Hematopoietic multipotent progenitor cell treated with erythropoietin and hydrocortisone succinate and interleukin-3 and kit ligand, for 4 days (in vitro differentiated cells): ENCODE measurements around the gene EGFR.

Experiments
- DNase-seq: peaks from one replicate; pipeline ENCODE4 v3.0.0-alpha.2; 2015

EGFR gene

GRCh38 chr7:55178292-55178862, 159.6 kb downstream of the EGFR start:
- no peak for DNase-seq

GRCh38 chr7:55178863-55179773, 160.3 kb downstream of the EGFR start:
- DNase-seq, result no peak

DNA sequence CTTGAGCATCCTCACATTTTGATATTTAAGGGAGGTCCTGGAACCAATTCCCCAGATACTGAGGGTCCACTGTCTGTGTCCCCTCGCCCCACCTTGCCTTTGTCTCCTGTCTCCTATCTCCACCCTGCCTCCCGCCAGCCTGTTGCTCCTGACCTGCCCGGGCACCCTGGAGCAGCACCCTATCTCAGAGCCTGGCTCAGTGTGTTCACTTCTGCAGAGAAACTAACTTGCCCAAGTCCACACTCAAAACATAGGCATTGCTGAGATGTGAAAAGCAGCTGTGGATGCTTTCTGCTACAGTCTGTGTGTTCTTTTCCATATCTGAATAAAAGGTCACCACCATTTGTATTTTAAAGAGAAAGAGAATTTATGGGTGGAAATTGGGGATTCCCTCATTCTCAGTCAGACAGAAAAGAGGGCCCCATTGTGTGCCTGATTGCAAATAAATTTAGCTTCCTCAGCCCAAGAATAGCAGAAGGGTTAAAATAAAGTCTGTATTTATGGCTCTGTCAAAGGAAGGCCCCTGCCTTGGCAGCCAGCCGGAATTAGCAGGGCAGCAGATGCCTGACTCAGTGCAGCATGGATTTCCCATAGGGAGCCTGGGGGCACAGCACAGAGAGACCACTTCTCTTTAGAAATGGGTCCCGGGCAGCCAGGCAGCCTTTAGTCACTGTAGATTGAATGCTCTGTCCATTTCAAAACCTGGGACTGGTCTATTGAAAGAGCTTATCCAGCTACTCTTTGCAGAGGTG, 161.3 kb downstream of the EGFR start:
- no peak for DNase-seq

DNA sequence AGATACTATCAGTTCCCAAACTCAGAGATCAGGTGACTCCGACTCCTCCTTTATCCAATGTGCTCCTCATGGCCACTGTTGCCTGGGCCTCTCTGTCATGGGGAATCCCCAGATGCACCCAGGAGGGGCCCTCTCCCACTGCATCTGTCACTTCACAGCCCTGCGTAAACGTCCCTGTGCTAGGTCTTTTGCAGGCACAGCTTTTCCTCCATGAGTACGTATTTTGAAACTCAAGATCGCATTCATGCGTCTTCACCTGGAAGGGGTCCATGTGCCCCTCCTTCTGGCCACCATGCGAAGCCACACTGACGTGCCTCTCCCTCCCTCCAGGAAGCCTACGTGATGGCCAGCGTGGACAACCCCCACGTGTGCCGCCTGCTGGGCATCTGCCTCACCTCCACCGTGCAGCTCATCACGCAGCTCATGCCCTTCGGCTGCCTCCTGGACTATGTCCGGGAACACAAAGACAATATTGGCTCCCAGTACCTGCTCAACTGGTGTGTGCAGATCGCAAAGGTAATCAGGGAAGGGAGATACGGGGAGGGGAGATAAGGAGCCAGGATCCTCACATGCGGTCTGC, 162.2 kb downstream of the EGFR start:
- DNase-seq, result no peak

- DNase-seq, result no peak
These were observed 162.9 kb downstream of the EGFR start for GRCh38 chr7:55181762-55182161.

DNA sequence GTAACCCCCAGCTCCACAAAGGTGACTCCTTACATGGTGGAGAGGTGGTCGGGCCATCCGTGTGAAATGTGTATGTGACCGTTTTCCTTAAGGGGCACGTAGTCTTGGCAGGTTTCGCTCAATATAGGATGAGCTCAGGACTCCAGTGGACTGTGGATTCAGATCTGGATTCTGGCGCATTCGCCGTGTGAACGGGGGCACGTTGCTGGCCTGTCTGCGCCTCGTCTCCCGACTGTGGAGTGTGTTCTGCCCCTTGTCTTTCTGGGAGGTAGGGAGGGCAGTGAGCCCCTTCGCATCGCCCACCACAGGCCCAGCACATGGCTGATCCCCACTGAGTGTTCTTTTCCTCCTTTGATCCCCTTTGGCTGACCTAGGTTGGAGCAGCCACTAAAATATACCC, 165.1 kb downstream of the EGFR start:
- DNase-seq, result no peak

GRCh38 chr7:55185321-55185802, 166.5 kb downstream of the EGFR start:
- DNase-seq, result no peak

DNA sequence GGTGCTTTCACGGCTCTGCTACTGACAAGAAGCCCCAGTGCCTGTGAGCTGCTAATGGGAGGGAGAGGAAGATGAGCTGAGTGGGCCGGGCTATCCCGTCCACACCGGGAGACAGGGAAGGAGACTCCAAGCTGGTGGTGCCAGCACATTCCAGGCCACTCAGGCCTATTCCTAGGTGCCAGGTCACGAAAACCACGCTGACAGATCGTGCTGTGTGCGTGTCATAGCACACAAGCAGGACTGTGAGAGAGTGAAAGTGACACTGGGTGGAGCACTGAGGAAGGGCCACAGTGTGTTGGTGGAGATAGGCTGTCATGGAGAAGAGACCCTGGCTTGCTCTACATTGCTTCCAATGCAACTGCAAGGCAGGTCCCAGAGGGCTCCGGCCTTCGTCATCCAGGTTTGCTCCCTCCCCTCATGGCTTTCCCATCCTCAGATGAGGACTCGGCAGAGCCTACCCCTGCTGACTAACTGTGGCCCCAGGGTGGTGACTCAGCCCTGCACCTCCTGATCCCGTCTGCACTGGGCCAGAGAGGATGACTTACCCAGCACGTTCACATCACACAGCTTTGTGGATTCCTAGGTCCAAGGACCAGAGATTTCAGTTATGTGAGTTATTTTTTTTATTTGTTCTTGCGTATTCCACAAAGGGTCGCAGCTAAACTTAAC, 167.3 kb downstream of the EGFR start:
- DNase-seq, result no peak

GRCh38 chr7:55187701-55188491, 169.1 kb downstream of the EGFR start:
- no peak for DNase-seq

GRCh38 chr7:55188590-55189138, 169.8 kb downstream of the EGFR start:
- no peak for DNase-seq

DNA sequence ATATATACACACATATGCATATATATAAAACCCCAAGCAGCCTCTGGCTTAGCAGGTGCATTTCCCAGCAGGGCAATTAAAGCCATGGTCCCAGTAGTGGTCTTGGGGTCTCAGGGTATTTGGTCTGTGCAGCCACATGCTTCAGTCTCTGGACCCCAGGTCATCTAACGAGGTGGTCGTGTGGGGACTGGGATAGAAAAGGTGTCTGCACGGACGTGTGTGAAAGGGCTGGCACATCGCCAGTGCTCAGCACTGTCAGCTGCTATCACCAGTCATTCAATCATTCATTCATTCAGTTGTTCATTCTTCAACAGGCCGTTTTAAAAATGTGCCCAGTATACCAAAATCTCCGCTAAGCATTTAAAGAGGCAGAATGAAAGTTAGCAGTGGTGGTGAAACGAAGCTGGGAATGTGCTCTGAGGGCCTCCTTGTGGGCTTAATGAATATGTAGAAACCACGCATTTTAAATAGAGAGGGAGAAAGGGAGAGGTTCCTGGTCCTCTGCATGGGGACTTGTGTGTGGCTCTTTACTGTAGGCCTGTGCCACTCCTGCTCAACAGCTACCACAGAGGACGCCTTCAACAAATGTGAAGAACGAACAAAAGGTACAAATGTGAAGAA, 170.4 kb downstream of the EGFR start:
- DNase-seq, result no peak

DNA sequence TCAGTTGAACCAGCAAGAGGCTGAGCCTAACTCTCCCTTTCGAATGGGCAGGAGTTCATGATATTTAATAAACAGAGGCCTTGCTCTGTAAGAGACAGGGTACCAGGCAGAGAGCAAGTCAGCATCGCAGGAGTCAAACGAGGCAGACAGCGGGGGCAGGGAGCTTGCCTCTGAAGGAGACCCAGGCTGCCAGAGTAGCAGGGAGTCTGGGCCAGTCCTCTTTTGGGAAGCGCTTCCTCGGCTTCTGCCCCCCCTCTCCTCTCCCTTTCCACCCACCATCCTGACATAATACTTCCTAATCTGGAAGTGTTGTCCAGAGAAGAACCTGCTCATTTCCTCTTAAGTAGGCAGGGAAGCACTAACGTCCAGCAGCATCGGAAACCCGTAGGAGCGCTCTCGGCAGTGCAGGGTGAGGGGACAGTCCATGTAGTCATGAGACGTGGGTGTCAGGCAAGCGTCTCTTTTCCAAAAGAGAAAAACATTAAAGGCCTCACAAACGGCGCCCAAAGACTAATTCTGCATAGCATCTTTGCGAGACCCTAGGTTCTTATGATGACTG, 171.1 kb downstream of the EGFR start:
- no peak for DNase-seq

DNA sequence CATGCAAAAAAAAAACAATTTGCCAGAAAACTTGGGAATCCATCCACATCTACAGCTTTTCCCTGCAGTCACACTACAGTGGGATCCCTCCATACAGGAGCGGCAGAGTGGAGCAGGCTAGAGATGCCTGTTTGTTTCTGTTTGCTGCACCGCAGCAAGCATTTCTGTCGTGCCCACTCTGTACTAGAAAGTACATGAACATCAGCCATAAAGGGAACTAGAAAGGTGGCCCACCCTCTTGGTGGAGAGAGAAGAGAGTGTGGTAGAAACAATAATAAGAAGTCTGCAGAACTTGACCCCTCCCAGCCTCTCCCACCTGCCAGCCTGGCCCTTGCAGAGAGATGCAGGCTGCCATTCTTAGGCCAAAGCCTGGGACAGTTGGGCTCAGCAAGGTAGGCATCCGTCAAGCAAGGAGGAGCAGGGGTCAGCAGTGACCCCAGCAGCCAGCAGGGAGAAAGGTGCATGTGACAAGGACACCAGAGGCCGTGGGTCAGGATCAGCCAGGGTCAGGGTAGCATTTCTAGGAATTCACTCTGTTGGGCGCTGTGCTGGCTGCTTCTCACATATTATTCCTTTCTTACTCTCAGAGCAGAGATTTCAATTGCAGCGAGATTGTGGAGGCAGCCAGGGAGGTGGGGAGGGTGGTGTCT, 171.8 kb downstream of the EGFR start:
- no peak for DNase-seq

- no peak for DNase-seq
These were observed 172.5 kb downstream of the EGFR start for GRCh38 chr7:55191161-55191925.

- DNase-seq, result no peak
These were observed 173.3 kb downstream of the EGFR start for GRCh38 chr7:55191926-55192692.

GRCh38 chr7:55192723-55193122, 173.9 kb downstream of the EGFR start:
- DNase-seq, result no peak

DNA sequence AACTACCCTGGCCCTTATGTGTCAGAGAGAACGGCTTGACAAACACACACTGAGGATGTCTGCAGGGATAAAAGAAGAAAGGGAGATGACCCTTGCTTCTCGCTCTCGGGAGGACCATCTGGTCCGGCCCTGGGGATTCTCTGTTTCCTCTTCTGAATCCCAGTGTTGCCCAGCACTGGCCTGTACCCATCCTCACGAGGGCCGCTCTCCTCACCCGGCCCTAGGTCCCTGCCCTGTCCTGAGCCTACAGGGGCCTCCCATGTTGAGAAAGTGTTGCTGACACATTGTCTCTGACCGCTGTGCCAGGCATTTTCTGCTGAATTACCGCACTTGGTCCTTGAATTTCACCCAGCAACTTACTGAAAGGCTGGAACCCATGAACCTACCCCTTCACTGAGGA, 174.4 kb downstream of the EGFR start:
- DNase-seq, result no peak

GRCh38 chr7:55194522-55194921, 175.7 kb downstream of the EGFR start:
- no peak for DNase-seq
